B cell (primary cell): ENCODE measurements around the gene ISG15. TPM values are rescaled to one million over a fixed set of nuclear protein-coding genes. Genes with fewer than 3 reads are reported as not detected.
A peak's percentile ranks its signal among the peaks of the same experiment; 100 is the strongest.

ENCODE experiments used
- ATAC-seq: fragments of 200-7000 bp; cut with Tn5 transposase; one replicate; pipeline ENCODE4 v1.10.0; 2021; ENCODE audit warnings: low read depth, mild to moderate bottlenecking, moderate number of reproducible peaks, moderate library complexity
- CTCF ChIA-PET: fragments of 350-600 bp; sonication (Branson Sonifier 250); formaldehyde crosslinking; loops from one replicate; lab custom pipeline; 2021; ENCODE audit warnings: antibody characterized with exemption, inconsistent platforms; lab: Charles Lee
- POLR2A ChIA-PET: fragments of 350-600 bp; sonication (Branson Sonifier 250); formaldehyde crosslinking; loops from one replicate; lab custom pipeline; 2021; ENCODE audit warnings: antibody characterized with exemption; lab: Charles Lee
- DNase-seq: peaks from one replicate; pipeline ENCODE4 v3.0.0; 2013
- H2AFZ ChIP-seq: 2 replicates; pipeline ENCODE4 v1.6.1; 2012; ENCODE audit warnings: mild to moderate bottlenecking, low read depth, low read length; ENCODE audit not compliant: insufficient read depth, poor library complexity, severe bottlenecking
- H3K27ac ChIP-seq, 2 donors: 1 replicate in 1 of 2; 2 replicates in 1 of 2; pipeline ENCODE4 v1.5.1; 2012 to 2013; ENCODE audit warnings: low read length in 2 of 2, mild to moderate bottlenecking in 2 of 2, moderate library complexity in 1 of 2
- H3K27me3 ChIP-seq, 4 experiments: fragments of 200-600 bp in 1 of 4; sonication (generic) in 1 of 4; replicated peaks in 1 of 4; 1 replicate in 2 of 4; 2 replicates in 2 of 4; pipeline versions ENCODE4 v1.6.1 to v1.7.0; 2013 to 2016; ENCODE audit warnings: low read length in 3 of 4, mild to moderate bottlenecking in 2 of 4, mixed read lengths in 1 of 4, moderate library complexity in 1 of 4; ENCODE audit not compliant: insufficient read depth in 4 of 4, control insufficient read depth in 3 of 4; ENCODE audit errors: control extremely low read depth in 1 of 4
- H3K36me3 ChIP-seq, 2 experiments: replicated peaks in 1 of 2; 1 replicate in 1 of 2; 2 replicates in 1 of 2; pipeline versions ENCODE4 v1.6.1 to v1.7.1; 2013; ENCODE audit warnings: low read length in 1 of 2; ENCODE audit not compliant: insufficient read depth in 2 of 2, control insufficient read depth in 1 of 2; ENCODE audit errors: control extremely low read depth in 1 of 2, extremely low read depth in 1 of 2
- H3K4me1 ChIP-seq, 2 donors: fragments of 200-600 bp in 1 of 2; sonication (generic) in 1 of 2; 1 replicate in 1 of 2; 2 replicates in 1 of 2; pipeline versions ENCODE4 v1.5.1 to v1.6.1; 2013 to 2017; ENCODE audit warnings: low read length in 2 of 2; ENCODE audit not compliant: control insufficient read depth in 2 of 2, insufficient read depth in 2 of 2
- H3K4me2 ChIP-seq: replicated peaks from 2 replicates; pipeline ENCODE3; 2012; ENCODE audit warnings: mild to moderate bottlenecking, low read depth, low read length; ENCODE audit not compliant: poor library complexity, severe bottlenecking
- H3K4me3 ChIP-seq, 5 experiments: fragments of 200-600 bp in 1 of 5; sonication (generic) in 1 of 5; 1 replicate in 3 of 5; 2 replicates in 2 of 5; pipeline versions ENCODE4 v1.5.1 to v1.7.0; 2011 to 2016; ENCODE audit warnings: low read length in 4 of 5, mild to moderate bottlenecking in 4 of 5, low read depth in 2 of 5, control low read depth in 1 of 5, moderate library complexity in 1 of 5; ENCODE audit not compliant: insufficient read depth in 1 of 5; ENCODE audit errors: control extremely low read depth in 1 of 5, extremely low read depth in 1 of 5
- H3K79me2 ChIP-seq: fragments of 200-600 bp; sonication (generic); one replicate; pipeline ENCODE4 v1.6.0; 2016; ENCODE audit warnings: low read length; ENCODE audit not compliant: control insufficient read depth, insufficient read depth
- H3K9ac ChIP-seq: fragments of 200-600 bp; sonication (generic); 2 replicates; pipeline ENCODE4 v1.6.1; 2017; ENCODE audit warnings: mild to moderate bottlenecking, low read length, moderate library complexity
- H3K9me3 ChIP-seq, 3 donors: one replicate each; pipeline versions ENCODE4 v1.6.1 to v1.7.1; 2013; ENCODE audit warnings: low read length in 2 of 3; ENCODE audit not compliant: control insufficient read depth in 2 of 3, insufficient read depth in 1 of 3; ENCODE audit errors: control extremely low read depth in 1 of 3
- H4K20me1 ChIP-seq: 2 replicates; pipeline ENCODE4 v1.6.0; 2012; ENCODE audit warnings: mild to moderate bottlenecking, low read length; ENCODE audit not compliant: insufficient read depth, control insufficient read depth, poor library complexity, severe bottlenecking
- H3K27ac Mint-ChIP-seq: one replicate; pipeline ENCODE4 v1.8.0; 2021; ENCODE audit warnings: mixed read lengths
- H3K27me3 Mint-ChIP-seq: one replicate; pipeline ENCODE4 v1.8.0; 2021; ENCODE audit warnings: mixed read lengths
- H3K4me1 Mint-ChIP-seq: one replicate; pipeline ENCODE4 v1.8.0; 2021; ENCODE audit warnings: mixed read lengths
- H3K4me3 Mint-ChIP-seq: one replicate; pipeline ENCODE4 v1.8.0; 2021; ENCODE audit warnings: mixed read lengths
- H3K9me3 Mint-ChIP-seq: one replicate; pipeline ENCODE4 v1.8.0; 2022; ENCODE audit warnings: mixed read lengths; ENCODE audit not compliant: insufficient read depth
- EZH2 ChIP-seq: IDR thresholded peaks from 2 replicates; pipeline ENCODE4 v1.6.1; 2012; ENCODE audit warnings: borderline replicate concordance, low read depth, mild to moderate bottlenecking, moderate library complexity, low read length; ENCODE audit not compliant: insufficient read depth, poor library complexity, severe bottlenecking
- WGBS: methylation state at CpG from one replicate; pipeline ENCODE4 v1.1.5; 2013; ENCODE audit warnings: missing lambda C conversion rate; ENCODE audit not compliant: insufficient coverage; 5-methylcytosine and 5-hydroxymethylcytosine counted together
- intact Hi-C: fragments of 100-400 bp; cut with micrococcal nuclease; formaldehyde crosslinking; loops from one replicate; pipeline ENCODE4 v1.10.0; 2022
- polyA plus RNA-seq: library from polyadenylated mRNA; depleted of rRNA; stranded (reverse); fragments of >200 nt; gene quantifications from 2 replicates; pipeline ENCODE4 v1.2.3, GENCODE V29; 2012
- total RNA-seq, 2 donors: library from RNA; stranded (reverse); fragments of 120-200 nt in 1 of 2; gene quantifications; 1 replicate in 1 of 2; 2 replicates in 1 of 2; pipeline versions ENCODE4 v1.2.3 to v1.2.4, GENCODE V29; 2013 to 2022
- TF ChIP-seq, protein P1 (sequence below): fragments of 200-600 bp; IDR thresholded peaks from one replicate; pipeline ENCODE4 v1.8.0; 2022; ENCODE audit warnings: antibody characterized with exemption, mild to moderate bottlenecking

ISG15 gene
- total and polyA plus RNA-seq, 2 donors (not counting 1 experiment from before 2014, with no cell fraction given): 28.3 to 91.4 TPM

DNA sequence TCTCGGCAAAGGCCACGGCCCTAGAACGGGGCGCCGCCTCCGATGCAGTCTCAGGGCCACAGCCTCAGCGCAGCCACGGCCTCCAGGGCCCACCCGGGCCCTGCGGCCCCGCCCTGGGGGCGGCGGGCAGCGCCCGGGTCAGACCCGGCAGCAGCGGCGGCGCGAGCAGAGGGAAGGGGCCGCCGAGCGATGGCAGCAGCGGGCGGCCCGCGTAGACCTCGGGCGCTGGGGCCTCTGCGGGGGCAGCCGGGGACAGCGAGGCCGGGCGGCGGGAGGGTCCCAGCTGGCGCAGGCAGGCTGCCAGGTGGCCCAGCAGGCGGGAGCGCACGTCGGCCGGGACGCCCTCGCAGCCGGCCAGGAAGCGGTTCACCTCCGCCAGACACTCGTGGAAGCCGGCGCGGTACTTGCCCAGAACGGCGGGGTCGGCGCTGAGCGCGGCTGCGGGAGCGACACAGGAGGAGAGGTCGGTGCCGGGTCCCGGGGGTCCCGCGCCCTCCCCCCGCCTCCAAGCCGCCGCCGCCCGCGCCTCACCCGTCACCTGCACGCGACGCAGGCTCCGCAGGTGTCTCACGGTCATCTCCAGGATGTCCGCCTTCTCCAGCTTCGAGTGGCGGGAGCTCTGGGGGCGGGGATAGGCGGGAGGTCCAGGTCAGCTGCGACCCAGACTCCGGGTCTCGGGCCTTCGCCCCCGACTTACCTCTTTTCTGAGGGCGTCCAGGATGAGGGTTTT is 14.1 kb upstream of the ISG15 start:
- Histone ChIP-seq H4K20me1 (no peaks in the 10 kb centered on the region), H3K27me3 (peaks cover 0 to 71% (median 36%) of the 10 kb centered on the region in 4 experiments), H3K36me3 (no peaks in the 10 kb centered on the region), H3K4me1 (peaks cover 33 to 44% of the 10 kb centered on the region in 2 donors), H3K9ac (peak overlapping the region; percentile 70), H3K79me2 (no peaks in the 10 kb centered on the region), H3K27ac (no peak overlapping the region), H2AFZ (no peak overlapping the region), H3K4me3 (peak overlapping the region in 3 of 5 experiments; percentile 33 to 60 (median 33)), H3K9me3 (peaks cover 0 to 26% (median 0%) of the 10 kb centered on the region in 3 donors), H3K4me2 (peak overlapping the region; percentile 99)
- no peak overlapping the region for H3K27ac Mint-ChIP-seq
- H3K9me3 Mint-ChIP-seq: no peaks in the 10 kb centered on the region
- intact Hi-C loops: no loop called here
- CTCF ChIA-PET: interaction anchor here (1.0 kb wide), 1 partner anchor 14 kb away, joined by 4 read pairs; no protein-coding TSS in a partner anchor
- H3K27me3 Mint-ChIP-seq: peaks cover 24% of the 10 kb centered on the region
- DNase-seq: peak; percentile 75
- ATAC-seq: no peak
- POLR2A ChIA-PET: no interaction called here
- peak overlapping the region; percentile 66 for H3K4me3 Mint-ChIP-seq
- TF ChIP-seq EZH2: peak; percentile 76
- TF ChIP-seq, protein P1, sequence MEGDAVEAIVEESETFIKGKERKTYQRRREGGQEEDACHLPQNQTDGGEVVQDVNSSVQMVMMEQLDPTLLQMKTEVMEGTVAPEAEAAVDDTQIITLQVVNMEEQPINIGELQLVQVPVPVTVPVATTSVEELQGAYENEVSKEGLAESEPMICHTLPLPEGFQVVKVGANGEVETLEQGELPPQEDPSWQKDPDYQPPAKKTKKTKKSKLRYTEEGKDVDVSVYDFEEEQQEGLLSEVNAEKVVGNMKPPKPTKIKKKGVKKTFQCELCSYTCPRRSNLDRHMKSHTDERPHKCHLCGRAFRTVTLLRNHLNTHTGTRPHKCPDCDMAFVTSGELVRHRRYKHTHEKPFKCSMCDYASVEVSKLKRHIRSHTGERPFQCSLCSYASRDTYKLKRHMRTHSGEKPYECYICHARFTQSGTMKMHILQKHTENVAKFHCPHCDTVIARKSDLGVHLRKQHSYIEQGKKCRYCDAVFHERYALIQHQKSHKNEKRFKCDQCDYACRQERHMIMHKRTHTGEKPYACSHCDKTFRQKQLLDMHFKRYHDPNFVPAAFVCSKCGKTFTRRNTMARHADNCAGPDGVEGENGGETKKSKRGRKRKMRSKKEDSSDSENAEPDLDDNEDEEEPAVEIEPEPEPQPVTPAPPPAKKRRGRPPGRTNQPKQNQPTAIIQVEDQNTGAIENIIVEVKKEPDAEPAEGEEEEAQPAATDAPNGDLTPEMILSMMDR: no peak
- WGBS: 2% methylated on average over 86 of the region's 86 CpGs
- peaks cover 16% of the 10 kb centered on the region for H3K4me1 Mint-ChIP-seq
